ENCODE measurements around the gene EIF4E2.

EIF4E2 gene

DNA sequence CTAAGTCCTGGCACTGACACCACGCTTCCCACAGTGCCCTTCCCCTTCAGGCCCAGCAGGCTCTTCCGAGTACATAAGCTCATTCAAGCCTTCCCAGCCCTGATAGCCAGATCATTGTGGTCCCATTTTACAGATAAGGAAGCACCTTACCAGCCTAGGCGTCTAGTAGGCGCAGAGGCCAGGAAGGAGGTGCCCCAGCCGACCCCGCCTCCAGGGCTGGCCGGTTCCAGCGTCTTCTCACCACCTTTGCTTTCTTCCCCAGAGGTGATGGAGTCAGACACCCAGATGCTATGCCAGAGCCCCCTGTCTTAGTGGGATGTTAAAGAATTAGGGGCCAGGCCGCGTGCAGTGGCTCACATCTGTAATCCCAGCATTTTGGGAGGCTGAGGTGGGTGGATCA is 54.0 kb downstream of the EIF4E2 start:
- no peak for DNase-seq

DNA sequence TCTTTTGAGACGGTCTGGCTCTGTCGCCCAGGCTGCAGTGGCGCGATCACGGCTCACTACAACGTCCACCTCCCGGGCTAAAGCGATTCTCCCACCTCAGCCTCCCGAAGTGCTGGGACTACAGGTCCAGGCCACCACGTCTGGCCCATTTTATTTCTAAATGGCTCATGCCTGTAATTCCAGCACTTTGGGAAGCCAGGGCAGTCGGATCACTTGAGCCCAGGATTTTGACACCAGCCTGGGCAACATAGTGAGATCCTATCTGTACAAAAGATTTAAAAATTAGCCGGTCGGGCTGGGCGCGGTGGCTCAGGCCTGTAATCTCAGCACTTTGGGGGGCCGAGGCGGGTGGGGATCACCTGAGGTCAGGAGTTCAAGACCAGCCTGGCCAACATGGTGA is 56.5 kb downstream of the EIF4E2 start:
- DNase-seq, result no peak

DNA sequence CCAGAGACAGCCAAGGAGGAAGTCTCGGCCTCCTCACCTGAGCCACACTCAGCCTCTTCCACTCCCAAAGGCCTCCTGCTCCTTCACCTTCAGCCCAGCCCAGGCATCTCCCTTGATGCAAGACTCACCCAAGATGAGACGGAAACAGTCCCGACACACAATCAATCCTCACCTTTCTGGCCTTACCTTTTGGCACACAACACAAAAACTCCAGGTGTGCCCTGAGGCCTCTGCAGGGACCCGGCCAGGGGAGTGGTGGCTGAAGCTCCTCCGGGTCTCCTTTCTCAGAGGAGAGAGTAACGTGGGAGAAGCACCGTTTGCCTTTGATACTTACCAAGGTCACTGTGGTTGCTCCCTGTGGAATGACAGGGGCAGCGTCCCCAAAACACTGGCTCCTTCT is 59.1 kb downstream of the EIF4E2 start:
- DNase-seq, result no peak

DNA sequence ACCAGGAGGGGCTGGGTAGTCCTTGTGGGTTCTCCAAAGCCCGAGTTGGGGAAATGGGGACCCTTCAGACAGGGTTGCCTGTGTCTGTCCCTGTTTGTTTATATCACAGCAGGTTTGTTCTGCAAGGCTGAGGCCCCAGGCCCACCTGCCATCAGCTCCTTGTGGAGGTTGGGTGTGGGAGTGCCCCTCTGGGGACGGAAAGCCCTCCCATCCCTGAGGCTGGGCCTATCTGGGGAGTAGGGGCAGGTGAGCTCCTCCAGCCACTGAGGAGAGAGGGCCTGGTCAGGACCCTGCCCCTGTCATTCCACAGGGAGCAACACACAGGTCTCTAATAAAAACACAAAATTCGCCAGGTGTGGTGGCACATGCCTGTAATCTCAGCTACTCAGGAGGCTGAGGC is 59.6 kb downstream of the EIF4E2 start:
- no peak for DNase-seq

DNA sequence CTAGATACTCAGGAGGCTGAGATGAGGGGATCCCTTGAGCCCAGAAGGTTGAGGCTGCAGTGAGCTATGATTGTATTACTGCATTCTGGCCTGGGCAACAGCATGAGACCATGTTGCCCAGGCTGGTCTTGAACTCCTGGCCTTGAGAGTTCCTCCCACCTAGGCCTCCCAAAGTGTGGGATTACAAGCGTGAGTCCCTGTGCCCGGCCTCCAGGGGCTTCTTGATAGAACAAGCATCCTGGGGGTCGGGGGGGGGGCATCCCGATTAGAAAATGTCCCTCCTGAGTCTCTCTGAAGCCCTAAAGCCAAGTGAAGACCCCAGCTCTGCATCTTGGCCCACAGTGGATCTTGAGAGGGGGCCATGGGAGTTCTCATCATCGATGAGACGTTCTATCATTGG is 60.6 kb downstream of the EIF4E2 start:
- DNase-seq, result no peak

DNA sequence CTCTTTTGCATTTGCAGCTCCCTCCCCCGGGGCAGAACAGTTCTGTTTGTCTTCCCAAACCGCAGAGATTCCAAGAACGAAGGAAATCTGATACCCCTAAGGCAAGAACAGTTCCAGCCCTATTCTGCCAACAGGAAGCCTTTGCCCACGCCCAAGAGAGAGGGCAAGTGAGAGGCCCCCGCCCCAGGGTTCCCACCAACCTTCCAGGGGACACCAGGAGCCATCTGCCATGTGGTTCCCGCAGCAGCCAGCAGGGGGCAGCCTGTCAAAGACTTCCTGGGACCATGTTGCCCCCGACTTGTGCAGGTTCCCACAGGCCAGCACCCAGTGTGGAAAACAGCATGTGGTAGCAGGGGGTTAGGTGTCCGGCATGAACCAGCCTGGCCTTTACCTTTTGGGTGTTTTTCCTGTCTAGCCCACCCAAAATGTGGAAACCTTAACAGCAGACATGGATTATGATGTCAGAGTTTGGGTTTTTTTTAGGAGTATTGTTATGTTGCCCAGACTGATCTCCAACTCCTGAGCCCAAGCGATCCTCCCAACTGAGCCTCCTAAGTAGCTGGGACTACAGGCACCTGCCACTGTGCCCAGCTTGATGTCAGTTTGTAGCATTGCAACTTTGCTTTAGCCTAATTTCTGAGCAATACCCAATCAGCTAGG is 61.2 kb downstream of the EIF4E2 start:
- DNase-seq, result peak; percentile 4 to 51 (median 24)

DNA sequence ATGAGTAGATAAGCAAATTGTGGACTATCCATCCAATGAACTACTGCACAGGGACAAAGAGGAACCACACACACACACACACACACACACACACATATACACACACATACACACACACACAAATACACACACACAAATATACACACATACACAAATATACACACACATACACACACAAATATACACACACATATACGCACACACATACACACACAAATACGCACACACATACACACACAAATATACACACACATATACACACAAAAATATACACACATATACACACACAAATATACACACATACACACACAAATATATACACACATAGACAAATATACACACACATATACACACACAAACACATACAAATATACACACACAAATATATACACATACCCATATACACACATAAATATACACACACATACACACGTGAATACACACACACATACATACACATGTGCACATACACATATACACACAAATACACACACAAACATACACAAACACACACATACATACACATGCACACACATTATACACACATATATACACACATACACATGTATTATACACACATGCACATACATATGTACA is 63.1 kb downstream of the EIF4E2 start:
- DNase-seq, result no peak

DNA sequence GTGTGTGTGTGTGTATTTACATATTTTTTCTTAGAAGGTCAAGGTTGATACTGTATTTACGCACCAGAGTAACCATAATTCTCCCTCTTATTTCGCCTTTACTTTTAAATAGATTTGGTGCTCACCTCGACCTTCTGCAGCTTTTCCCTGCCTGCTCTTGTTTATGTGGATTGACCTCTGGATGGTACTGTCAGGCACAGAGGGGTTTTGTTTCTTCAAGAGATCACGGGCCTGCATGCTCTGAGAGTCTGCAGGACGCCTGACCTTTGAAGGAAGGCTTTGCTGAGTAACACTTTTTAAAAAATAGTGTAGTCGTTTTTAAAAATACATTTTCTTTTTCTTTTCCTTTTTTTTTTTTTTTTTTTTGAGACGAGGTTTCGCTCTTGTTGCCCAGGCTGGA is 64.8 kb downstream of the EIF4E2 start:
- DNase-seq, result no peak

Measured in NCI-H1417 (cell line).